Measurements from ENCODE around the gene UBE2A.

The UBE2A gene

DNA sequence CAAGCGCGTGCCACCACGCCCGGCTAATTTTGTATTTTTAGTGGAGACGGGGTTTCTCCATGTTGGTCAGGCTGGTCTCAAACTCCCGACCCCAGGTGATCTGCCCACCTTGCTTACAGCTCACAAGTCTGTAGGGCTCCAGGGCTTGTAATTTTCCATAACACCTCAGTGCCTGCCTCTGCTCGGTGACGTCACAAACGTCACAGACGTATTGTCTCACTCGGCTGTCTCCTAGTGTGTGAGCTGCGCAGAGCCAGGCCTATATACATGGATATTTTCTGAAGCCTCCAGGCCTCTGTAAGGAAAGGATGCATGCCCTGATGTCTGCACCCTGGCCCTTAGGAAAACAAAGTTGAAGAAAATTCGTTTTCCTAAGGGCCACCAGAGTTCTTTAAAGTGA is 40.4 kb downstream of the UBE2A start:
- no peak for DNase-seq

DNA sequence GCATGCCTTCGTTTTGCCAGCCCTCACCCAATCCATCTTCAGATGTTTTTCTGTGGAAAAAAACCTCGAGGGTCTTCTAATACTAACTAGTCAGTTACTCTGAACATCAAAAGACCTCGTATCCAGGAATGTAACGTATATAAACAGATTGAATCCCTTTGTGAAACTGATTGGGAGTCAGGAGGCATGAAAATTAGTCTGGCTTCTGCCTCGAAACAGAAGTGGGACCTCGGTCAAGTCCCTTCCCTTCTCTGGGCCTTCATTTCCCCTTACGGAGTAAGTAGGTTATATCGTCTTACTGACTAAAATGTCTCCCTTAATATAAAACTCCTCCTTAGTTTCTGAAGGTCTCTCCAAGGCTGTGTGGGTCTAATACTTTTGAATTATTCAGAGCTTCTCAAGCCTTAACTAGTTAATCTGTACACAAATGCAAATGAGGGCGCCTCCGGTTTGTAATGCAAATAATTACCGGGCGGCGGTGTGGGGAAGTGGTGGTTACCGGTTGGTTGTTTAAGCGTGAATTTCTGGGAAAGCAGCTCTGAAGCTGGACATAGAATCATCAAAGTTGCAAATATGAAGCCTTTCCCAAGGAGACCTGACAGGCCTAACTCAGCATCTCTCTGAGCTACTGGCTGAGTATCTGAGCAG is 43.3 kb downstream of the UBE2A start:
- no peak for DNase-seq

DNA sequence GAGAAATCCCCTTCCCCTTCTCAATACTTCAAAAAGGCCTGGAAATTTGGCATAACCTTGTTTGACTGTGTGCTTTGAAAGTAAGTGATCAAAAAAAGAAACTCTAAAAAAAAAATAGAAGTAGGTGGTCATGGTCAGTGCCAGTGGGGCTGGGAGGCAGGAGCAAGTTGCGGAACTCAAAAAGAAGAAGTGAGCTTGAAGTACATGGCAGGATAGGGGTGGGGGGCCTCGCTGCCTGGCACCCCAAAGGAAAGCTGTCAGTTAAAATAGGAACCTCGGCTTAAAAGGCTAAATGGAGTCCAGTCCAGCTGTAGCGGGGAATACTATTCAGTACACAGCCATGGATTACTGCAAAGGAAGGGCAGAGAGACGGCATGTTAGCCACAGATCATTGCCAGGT is 44.1 kb downstream of the UBE2A start:
- no peak for DNase-seq

DNA sequence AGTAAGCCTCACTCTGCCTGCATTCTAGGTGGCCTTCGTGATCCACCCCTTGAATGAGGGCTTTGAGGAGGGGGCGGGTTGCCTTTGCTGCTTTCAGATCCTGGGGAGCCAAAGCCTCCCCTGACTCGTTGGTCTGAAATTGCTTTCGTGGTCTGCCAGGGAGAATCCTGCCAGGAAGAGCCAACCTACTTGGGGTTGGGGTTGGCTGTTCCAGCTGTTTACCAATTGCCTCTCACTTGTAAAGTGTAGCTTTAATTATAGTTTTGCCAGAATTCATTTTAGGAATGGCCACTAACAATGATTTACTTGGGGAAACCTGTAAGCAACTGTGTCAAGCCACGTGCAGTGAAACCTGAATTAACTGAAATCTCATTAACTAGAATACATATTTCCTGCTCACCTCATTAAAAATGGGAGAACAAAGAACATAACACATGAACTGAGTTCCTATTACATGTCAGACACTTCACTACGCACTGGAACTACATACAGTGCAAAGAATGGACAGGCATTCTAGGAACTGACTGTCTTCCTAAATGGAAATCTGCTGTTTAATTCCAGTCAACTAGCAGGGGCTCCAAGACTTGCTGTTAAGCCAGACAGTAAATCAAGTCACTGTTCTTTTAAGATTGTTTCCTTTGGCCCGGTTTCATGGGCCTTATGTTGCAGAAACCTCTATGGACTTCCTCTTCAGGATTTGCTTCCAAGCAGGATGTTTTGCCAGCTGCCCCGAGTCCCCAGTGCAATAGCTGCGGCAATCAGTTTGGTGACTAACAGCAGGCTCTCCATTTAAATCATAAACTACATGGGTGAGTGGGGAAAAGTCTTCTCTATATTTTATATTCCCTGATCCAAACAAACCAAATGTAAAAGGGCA is 48.2 kb downstream of the UBE2A start:
- no peak for DNase-seq

DNA sequence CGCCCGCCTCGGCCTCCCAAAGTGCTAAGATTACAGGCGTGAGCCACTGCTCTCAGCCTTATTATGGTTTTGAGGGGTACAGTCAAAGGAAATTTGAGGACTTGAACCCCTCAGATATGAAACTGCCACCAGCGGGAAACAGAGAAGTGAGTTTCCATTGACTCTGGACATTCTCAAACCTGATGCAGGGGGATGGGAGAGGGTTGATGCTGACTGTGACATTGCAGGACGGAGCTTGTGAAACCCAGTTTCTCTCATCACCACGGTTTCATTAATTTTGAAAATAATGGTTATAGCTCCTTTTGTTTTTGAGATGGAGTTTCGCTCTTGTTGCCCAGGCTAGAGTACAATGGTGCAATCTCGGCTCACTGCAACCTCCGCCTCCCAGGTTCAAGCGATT is 50.1 kb downstream of the UBE2A start:
- no peak for DNase-seq

DNA sequence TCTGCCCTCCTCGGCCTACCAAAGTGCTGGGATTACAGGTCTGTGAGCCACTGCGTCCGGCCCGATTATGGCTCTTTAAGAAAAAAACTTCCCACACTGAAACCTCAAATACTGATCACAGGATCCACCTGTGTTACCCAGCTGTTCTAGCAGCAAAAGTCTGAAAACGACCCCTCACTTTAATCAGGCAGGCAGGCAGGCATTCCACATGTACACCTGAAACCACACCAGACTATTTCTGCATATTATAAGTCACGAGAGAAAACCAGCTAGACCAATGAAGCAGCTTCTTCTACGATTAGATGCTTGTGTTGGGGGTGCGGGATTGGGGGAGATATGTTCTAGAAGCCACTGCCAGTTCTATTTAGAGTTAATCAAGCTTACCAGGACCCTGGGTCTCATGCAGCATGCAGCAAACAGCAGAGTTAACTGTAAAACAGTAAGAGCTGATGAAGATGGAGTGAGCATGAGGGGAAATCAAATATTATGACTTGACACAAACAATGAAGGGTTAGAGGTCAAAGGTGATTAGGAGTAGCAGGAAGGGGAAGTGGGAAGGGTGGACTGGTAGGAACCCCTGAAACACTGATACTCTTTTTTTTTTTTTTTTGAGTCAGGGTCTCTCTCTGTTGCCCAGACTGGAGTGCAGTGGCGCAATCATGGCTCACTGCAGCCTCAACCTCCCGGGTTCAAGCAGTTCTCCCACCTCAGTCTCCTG is 50.7 kb downstream of the UBE2A start:
- no peak for DNase-seq

DNA sequence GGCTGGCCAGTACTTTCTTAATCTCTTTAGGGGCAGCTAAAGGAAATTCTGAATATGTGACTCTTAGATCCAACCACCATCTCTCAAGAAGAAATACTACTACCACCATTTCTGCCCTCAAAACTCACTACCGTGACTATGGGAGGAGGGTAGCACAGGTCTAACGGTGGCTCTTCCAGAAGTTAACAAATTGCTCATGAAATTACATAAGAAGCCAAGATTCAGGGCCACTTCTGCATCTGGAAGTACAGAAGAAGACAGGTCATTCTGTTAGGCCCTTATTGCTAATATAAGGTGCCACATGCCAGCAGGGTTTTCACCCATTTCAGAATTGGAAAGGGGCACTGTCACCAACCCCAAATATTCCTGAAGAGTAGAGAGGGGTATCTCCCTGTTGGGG is 51.5 kb downstream of the UBE2A start:
- DNase-seq, result no peak

Measured in NK-92 treated with Interleukin-12 subunit alpha and Interleukin-12 subunit beta, amount 100 ng/mL, for 24 hours (cell line).